ENCODE measurements around the gene B9D2. TPM values are rescaled to one million over a fixed set of nuclear protein-coding genes. Genes with fewer than 3 reads are reported as not detected.

Gene B9D2
- total RNA-seq, 4 donors from 2014 or later, result 1.6 to 4.8 (median 3.1) TPM

DNA sequence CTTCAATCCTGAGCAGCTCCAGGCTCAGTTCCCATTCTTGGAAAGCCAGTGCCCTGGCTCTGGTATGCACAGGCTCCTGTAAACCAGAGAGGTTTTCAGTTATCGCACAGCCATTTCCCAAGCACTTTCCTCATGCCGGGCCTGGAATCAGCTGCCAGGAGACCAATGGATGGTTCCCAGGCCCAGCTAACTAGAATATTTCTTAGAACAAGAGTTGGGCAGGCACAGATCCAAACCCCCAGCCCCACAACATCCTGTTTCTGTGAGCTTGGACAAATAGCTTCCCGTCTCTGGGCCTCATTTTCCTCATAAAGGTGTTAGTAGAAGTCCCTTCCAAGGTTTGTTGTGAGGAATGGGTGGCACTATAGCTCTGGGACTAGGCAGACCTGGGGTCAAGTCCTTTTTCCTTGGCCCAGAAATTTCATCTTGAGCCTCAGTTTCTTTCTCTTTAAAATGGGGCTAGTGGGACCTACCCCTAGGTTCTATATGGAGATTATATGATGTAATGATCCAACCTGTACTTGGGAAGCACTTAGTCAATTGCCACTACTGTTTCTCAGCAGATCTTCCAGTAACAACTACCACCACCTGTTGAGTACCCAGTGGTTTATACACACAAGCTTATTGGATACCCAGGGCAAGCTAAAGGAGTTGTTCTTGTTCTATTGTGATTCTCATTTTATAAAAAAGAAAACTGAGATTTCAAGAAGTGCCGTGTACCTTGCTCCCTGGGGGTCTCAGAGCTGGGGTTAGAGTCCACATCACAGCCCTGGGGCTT, 59.1 kb downstream of the B9D2 start:
- TF ChIP-seq, protein P1, sequence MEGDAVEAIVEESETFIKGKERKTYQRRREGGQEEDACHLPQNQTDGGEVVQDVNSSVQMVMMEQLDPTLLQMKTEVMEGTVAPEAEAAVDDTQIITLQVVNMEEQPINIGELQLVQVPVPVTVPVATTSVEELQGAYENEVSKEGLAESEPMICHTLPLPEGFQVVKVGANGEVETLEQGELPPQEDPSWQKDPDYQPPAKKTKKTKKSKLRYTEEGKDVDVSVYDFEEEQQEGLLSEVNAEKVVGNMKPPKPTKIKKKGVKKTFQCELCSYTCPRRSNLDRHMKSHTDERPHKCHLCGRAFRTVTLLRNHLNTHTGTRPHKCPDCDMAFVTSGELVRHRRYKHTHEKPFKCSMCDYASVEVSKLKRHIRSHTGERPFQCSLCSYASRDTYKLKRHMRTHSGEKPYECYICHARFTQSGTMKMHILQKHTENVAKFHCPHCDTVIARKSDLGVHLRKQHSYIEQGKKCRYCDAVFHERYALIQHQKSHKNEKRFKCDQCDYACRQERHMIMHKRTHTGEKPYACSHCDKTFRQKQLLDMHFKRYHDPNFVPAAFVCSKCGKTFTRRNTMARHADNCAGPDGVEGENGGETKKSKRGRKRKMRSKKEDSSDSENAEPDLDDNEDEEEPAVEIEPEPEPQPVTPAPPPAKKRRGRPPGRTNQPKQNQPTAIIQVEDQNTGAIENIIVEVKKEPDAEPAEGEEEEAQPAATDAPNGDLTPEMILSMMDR (IDR thresholded peaks at IDR 0.05; ENCODE audit: low read depth), result no peak

Other genes with a start within 250 kb of the B9D2 start
- not detected for gene CYP2F1, start 249.7 kb downstream of the B9D2 start, total RNA-seq
- gene CYP2S1, start 170.9 kb downstream of the B9D2 start, total RNA-seq, result 1 to 10 TPM; 1.9 to 5.6 (median 3.3) TPM
- 100 to 1,000 TPM in 1 of 4 donors, 10 to 100 TPM in 3; 72.6 to 118 (median 80.0) TPM for gene AXL, start 144.9 kb downstream of the B9D2 start, total RNA-seq
- 100 to 1,000 TPM in 3 of 4 donors, 10 to 100 TPM in 1; 83.3 to 178 (median 135) TPM for gene HNRNPUL1, start 99.8 kb downstream of the B9D2 start, total RNA-seq
- 10 to 100 TPM; 10.0 to 15.4 (median 12.6) TPM for gene CCDC97, start 54.0 kb downstream of the B9D2 start, total RNA-seq
- gene TGFB1, start 10.2 kb downstream of the B9D2 start, total RNA-seq, result 10 to 100 TPM; 12.4 to 29.1 (median 21.4) TPM
- 10 to 100 TPM in 3 of 4 donors, 1 to 10 TPM in 1; 3.3 to 22.7 (median 17.4) TPM for gene TMEM91, start 12.4 kb upstream of the B9D2 start, total RNA-seq
- 10 to 100 TPM; 10.9 to 20.5 (median 17.1) TPM for gene EXOSC5, start 33.2 kb upstream of the B9D2 start, total RNA-seq
- gene BCKDHA, start 33.7 kb upstream of the B9D2 start, total RNA-seq, result 10 to 100 TPM; 27.9 to 59.2 (median 39.1) TPM
- 10 to 100 TPM in 1 of 4 donors, 1 to 10 TPM in 1, under 1 TPM in 2; 0.49 to 12.6 (median 1.9) TPM for gene B3GNT8, start 63.2 kb upstream of the B9D2 start, total RNA-seq
- gene DMAC2, start 75.8 kb upstream of the B9D2 start, total RNA-seq, result 10 to 100 TPM; 19.9 to 33.9 (median 24.7) TPM
- not detected for gene ERICH4, start 79.0 kb upstream of the B9D2 start, total RNA-seq
- gene CEACAM21, start 212.0 kb upstream of the B9D2 start, total RNA-seq, result 1 to 10 TPM in 2 of 4 donors, not detected in 2; 1.1 to 3.1 TPM

Measured in subcutaneous adipose tissue (tissue), 4 donors.